Ecto neural progenitor cell (in vitro differentiated cells): ENCODE results near the gene EMB.
"Not testable (repeated sequence)": the region's sequence is repeated elsewhere in the genome, so short reads cannot be mapped to it uniquely, and the experiment has no call there.

Experiments used
- DNase-seq: peaks from one replicate; pipeline ENCODE4 v3.0.0-alpha.2; 2018; ENCODE audit warnings: low spot score

EMB gene

DNA sequence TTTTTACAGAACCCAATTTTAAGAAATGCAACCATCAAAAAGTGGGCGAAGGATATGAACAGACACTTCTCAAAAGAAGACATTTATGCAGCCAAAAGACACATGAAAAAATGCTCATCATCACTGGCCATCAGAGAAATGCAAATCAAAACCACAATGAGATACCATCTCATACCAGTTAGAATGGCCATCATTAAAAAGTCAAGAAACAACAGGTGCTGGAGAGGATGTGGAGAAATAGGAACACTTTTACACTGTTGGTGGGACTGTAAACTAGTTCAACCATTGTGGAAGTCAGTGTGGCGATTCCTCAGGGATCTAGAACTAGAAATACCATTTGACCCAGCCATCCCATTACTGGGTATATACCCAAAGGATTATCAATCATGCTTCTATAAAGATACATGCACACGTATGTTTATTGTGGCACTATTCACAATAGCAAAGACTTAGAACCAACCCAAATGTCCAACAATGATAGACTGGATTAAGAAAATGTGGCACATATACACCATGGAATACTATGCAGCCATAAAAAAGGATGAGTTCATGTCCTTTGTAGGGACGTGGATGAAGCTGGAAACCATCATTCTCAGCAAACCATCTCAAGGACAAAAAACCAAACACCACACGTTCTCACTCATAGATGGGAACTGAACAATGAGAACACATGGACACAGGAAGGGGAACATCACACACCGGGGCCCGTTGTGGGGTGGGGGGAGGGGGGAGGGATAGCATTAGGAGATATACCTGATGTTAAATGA is 19.7 kb downstream of the EMB start:
- DNase-seq = not testable (repeated sequence)

DNA sequence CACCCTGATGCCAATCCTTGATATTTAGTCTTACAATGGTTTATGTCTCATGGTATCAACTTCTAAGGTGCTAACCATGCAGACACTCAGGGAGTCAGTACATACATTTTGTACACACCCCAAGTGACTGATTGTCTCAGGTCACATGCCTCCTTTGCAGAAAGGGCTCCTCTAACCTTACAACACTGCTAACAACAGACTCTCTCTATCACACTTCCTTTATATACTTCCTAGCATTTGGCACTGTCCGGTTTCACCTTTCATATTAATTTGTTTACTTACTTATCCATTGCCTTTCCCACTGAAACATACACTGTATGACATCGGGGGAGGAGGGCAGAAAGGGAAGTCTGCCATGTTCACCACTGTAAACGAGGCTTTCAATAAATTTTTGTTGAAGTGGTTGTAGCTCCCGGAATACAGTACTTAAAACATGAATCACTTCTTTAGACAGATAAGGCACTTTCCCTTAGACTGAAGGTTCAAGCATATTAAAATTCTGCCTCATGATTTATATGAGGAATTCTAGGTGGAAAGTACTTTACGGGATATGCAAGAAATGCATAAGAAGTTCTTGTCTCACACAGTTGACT is 20.6 kb downstream of the EMB start:
- no peak for DNase-seq

DNA sequence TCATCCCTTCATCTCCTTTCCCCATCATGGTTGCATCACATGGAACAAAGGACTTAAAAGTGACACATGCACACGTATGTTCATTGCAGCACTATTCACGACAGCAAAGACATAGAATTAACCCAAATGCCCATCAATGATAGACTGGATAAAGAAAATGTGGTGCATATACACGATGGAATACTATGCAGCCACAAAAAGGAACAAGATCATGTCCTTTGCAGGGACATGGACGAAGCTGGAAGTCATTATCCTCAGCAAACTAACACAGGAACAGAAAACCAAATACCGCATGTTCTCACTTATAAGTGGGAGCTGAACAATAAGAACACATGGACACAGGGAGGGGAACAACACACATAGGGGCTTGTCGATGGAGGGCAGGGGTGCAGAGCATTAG is 21.4 kb downstream of the EMB start:
- DNase-seq = not testable (repeated sequence)

DNA sequence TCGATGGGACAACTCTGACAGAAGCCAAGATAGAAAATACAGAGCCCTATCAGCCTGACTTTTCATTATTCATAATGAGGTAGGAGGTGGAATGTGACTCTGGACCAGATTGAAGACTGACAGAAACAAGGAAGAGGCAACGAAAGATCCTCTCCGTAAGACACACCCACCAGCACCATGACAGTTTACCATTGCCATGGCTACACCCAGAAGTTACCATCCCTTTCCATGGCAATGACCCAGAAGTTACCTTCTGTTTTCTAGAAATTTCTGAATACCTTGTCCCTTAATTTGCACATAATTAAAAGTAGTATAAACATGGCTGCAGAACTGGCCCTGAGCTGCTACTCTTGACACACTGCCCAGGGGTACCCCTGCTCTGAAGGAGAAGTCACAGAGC is 24.5 kb downstream of the EMB start:
- not testable (repeated sequence) for DNase-seq

DNA sequence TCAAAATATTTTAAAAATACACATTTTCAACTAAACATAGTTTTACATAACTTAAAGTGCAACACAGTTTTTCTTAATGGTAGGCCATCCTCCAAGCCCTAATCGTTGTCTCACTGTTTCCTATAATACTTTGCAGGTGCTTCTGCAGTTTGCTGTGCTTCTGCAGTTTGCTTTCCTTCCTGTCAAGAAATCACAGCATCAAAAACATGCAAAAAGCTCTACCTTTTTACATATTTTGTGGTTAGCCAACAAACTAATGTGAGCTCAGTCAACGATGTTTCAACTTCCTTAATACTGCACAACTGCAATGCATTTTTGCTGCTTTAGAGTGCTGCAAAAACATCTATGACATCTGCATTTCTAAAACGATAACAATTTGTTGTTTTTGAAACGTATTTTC is 25.2 kb downstream of the EMB start:
- no peak for DNase-seq

DNA sequence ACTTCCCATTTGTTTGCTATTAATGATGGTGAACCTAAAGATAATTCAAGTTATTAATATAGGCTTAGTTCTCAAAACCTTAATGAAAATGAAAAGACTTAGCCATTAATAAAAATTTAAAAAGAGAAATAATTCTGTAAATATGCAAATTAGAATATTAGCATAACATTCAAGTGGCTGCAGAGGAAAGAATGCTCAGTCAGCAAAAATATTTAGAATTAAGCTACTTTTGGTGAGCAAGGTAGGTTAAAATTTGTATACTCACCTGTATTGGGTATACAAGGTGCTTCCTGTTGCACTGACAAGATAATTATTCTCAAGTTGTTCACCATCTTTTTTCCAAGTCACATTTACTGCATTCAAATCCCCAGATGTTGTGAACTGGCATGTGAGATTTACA is 30.2 kb downstream of the EMB start:
- DNase-seq = not testable (repeated sequence)

DNA sequence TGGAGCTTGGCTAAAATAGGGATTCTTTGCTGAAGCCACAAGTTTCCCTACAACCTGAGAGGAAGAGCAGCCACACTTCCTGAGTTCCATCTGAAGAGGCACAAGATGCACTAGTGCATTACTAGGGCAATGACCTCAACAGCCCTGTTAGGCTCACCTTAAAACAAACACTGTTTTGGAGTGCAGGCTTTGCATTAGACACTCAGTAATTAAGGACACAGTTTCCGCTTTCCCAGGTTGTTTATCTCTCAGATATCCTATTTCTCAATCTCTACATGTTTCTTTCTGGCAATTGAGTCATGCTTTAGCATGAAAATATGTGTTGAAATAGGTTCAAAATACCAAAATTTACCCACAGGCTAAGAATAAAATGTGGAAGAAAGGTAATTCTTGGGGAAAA is 34.2 kb downstream of the EMB start:
- no peak for DNase-seq

DNA sequence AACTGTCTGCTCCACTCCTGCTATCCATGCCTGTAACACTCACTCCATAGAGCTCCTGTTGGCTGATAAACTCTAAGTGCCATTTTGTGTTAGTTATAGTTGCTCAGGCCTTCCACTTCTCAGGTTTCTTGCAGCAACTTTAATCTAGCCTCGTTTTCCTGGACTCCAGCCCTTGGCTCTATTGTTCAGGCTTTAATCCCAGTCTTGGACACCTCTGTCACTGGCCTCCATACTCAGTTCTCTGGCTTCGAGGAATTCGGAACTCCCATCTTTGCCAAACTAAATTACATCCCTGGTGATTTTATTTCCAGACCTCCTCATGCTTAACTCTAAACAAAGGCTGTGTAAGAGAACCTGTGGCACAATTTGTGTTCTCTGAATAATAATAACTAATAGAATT is 39.8 kb downstream of the EMB start:
- no peak for DNase-seq

DNA sequence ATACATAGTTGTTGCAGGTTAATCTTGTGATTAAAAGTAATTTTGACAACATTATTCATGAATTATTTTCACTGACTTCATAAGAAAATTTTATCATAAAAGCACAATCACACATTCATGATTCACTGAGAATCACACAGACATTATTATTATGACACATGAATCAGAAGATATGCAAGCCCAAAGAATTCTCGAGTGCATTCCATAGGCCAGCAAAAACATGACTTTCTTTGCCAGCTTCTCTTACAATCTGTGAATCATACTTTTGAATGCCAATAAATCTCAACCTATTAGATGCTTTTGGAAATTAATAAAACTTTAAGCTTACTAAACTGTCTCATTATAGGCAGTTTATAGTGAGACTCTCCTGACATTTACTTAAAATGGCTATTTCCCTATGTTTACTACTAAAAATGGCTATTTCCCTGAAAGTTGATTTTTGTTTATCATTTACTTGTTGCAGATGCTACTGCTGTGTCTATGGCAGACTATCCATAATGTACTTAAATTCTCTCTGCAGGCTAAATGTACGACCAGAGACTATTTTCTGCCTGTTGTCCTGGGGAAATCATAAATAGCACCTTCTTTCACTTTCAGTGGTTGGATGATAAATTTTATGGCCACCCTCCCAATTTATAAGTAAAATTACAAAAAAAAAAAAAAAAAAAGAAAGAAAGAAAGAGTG is 47.0 kb downstream of the EMB start:
- not testable (repeated sequence) for DNase-seq

DNA sequence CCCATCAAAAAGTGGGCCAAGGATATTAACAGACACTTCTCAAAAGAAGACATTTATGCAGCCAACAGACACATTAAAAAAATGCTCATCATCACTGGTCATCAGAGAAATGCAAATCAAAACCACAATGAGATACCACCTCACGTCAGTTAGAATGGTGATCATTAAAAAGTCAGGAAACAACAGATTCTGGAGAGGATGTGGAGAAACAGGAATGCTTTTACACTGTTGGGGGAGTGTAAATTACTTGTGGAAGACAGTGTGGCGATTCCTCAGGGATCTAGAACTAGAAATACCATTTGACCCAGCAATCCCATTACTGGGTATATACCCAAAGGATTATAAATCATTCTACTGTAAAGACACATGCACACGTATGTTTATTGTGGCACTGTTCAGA is 48.8 kb downstream of the EMB start:
- not testable (repeated sequence) for DNase-seq

DNA sequence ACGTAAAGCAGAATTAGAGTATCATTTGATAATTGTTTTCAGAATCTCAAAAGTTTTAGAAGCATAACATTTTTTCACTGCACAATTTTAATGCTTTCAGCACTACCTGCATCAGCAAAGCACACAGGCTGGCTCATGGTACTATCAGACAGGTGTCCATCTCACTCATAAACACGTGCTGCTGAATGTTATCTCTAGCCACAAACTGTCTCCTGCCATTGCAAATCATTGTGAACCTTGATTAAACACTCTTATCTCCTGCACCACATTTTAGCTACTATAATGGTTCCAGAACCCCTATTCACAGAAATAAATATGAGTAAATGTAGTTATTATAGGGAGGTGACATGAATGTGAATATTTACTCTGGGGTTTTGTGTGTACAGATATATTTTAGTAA is 56.7 kb downstream of the EMB start:
- DNase-seq = not testable (repeated sequence)

DNA sequence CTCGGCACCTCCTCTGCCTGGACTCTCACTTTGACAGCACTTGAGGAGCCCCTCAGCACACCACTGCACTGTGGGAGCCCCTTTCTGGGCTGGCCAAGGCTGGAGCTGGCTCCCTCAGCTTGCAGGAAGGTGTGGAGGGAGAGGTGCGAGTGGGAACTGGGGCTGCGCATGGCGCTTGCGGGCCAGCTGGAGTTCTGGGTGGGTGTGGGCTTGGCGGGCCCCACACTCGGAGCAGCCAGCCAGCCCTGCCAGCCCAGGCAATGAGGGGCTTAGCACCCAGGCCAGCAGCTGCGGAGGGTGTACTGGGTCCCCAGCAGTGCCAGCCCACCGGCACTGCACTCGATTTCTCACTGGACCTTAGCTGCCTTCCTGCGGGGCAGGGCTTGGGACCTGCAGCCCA is 64.4 kb downstream of the EMB start:
- DNase-seq = not testable (repeated sequence)

DNA sequence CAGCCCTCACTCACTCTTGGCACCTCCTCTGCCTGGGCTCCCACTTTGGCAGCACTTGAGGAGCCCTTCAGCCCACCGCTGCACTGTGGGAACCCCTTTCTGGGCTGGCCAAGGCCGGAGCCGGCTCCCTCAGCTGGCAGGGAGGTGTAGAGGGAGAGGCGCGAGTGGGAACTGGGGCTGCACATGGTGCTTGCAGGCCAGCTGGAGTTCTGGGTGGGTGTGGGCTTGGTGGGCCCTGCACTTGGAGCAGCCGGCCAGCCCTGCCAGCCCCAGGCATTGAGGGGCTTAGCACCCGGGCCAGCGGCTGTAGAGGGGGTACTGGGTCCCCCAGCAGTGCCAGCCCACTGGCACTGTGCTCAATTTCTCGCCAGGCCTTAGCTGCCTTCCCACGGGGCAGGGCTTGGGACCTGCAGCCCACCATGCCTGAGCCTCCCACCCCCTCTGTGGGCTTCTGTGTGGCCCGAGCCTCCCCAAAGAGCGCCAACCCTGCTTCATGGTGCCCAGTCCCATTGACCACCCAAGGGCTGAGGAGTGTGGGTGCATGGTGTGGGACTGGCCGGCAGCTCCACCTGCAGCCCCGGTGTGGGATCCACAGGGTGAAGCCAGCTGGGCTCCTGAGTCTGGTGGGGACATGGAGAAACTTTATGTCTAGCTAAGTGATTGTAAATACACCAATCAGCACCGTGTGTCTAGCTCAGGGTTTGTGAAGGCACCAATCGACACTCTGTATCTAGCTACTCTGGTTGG is 71.6 kb downstream of the EMB start:
- not testable (repeated sequence) for DNase-seq

DNA sequence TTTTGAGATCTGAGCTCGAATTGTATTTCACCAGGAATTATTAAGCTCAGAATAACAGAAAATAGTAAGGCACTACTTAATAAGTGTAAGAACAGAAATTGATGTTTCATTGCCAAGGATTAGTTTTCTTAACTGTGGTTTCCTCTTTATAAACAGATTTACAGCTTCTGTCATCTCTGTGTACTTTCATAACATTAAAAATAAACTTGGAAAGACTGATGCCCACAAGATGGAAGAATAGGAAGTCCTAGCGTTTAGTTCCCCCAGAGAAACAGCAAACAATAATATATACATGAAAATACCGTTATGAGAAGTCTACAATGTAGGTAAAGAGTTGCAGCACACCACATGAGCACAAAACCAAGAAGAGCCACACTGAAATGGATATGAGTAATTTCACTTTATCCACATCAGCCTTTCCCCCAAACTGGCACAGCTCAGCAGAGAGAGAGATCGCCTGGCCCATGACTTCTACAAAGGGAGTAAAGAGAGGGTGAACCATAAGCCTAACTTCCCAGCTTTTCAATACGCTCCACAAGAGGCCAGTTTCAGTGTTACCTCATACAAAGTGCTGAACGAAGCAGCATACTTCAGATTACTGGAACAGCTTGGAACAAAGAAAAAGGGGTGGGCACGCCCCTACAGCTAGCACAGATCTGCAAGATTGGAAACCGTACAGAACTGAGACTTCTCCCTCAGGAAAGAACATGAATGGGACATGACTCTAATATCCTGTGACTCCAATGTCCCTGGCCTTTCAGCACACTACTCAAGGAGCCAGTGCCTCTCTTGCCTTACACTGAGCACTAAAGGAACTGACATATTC is 75.4 kb downstream of the EMB start:
- DNase-seq = no peak

DNA sequence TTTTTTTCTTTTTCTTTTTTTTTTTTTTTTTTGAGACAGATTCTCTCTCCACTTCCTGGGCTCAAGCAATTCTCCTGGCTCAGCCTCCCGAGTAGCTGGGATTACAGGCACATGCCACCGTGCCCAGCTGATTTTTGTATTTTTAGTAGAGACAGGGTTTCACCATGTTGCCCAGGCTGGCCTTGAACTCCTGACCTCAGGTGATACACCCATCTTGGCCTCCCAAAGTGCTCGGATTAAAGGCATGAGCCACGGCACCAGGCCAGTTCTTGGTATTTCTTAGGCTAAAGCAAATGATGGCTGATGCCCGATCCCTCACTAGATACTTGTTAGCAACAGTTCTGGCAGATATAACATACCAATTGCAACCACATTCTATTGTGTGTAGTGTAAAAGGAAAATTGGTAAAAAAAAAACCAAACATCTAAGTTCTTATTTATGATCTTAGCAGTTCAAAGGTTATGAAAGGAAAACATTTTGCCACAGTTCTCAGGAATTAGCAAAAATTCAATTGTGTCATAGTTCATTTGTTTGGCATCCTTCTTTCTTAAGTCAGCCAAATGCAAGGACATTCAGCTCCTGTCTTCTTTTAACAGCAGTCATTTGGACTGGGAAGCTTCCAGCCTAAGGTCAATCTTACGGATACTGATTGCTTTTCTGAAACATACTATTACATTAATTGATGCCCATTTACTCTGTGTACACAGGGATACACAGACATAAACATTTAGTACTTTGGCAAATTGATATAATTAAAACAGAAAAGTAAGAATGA is 76.4 kb downstream of the EMB start:
- not testable (repeated sequence) for DNase-seq

DNA sequence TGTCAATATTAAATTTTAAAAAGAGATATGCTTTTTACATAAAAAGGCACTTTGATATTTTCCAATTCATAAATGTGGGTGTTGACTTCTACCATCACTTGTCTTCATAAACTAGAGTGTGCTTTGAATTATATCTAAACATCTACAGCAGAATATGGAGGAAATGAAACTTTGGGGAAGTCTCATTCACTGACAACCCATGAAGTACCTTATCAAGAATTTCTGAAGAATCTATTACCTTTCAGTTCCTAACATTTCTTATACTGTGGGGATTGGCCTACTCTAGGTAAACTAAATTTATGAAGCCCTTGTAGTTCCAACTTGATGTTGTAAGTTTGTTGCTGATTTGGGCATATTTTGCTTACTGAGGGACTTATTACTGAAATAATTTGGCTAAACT is 81.9 kb downstream of the EMB start:
- DNase-seq = no peak

DNA sequence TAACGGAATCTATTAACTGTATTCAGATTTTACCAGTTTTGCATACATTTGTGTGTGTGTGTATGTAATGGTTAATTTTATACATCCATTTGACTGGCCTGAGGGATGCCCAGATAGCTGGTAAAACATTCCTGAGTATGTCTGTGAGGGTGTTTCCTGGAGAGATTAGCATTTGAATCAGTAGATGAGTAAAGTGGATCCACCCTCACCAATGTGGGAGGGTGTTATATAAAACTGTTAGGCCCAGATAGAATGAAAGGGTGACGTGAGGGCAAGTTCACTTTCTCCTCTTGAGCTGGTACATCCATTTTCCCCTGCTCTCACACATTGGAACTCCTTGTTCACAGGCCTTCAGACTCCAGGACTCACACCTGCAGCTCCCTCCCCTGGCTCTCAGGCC is 88.7 kb downstream of the EMB start:
- no peak for DNase-seq
